Muscle of arm (tissue), 12 donors: Measurements from ENCODE around the gene ESD. TPM values are rescaled to one million over a fixed set of nuclear protein-coding genes. Genes with fewer than 3 reads are reported as not detected.

Source experiments
- DNase-seq: peaks from one replicate; pipeline ENCODE4 v3.0.0-alpha.2; 2013
- polyA plus RNA-seq, 12 donors: library from polyadenylated mRNA; unstranded; fragments of 120-200 nt; gene quantifications; one replicate each; pipeline ENCODE4 v1.2.1, GENCODE V29; 2013; ENCODE audit not compliant: insufficient read length in 12 of 12

Gene ESD
- polyA plus RNA-seq, 12 donors, result 131 to 190 (median 163) TPM; not detected in 1

GRCh38 chr13:46749951-46750350, 47.0 kb downstream of the ESD start:
- no peak for DNase-seq

- DNase-seq, result no peak
Observed at GRCh38 chr13:46748300-46748699, 48.7 kb downstream of the ESD start.

- no peak for DNase-seq
Observed at GRCh38 chr13:46747031-46747820, 49.7 kb downstream of the ESD start.

- no peak for DNase-seq
Observed at GRCh38 chr13:46745706-46746105, 51.3 kb downstream of the ESD start.

GRCh38 chr13:46745062-46745461, 51.9 kb downstream of the ESD start:
- no peak for DNase-seq

GRCh38 chr13:46743191-46743590, 53.8 kb downstream of the ESD start:
- DNase-seq, result no peak

GRCh38 chr13:46739447-46740098, 57.4 kb downstream of the ESD start:
- no peak for DNase-seq

GRCh38 chr13:46738766-46739165, 58.2 kb downstream of the ESD start:
- no peak for DNase-seq

GRCh38 chr13:46738055-46738454, 58.9 kb downstream of the ESD start:
- no peak for DNase-seq

GRCh38 chr13:46736541-46737310, 60.2 kb downstream of the ESD start:
- DNase-seq, result no peak

GRCh38 chr13:46735425-46735824, 61.5 kb downstream of the ESD start:
- no peak for DNase-seq

GRCh38 chr13:46731535-46731934, 65.4 kb downstream of the ESD start:
- DNase-seq, result no peak

- DNase-seq, result no peak
Observed at GRCh38 chr13:46728777-46729176, 68.2 kb downstream of the ESD start.

GRCh38 chr13:46726347-46726746, 70.6 kb downstream of the ESD start:
- no peak for DNase-seq

Other genes with a start within 250 kb of the ESD start
- gene LRCH1, start 244.0 kb downstream of the ESD start, polyA plus RNA-seq, result 10 to 100 TPM in 11 of 12 donors, not detected in 1; 18.6 to 29.3 (median 22.8) TPM
- gene HTR2A, start 99.9 kb upstream of the ESD start, polyA plus RNA-seq, result 1 to 10 TPM in 1 of 12 donors, under 1 TPM in 9, not detected in 2; 0.11 to 1.5 (median 0.24) TPM